HG03159 (cell line): ENCODE data around the gene MAP1B.

Source experiments
- ATAC-seq: cut with Tn5 transposase; IDR thresholded peaks from one replicate; pipeline ENCODE4 v1.9.1; 2021; ENCODE audit warnings: mild to moderate bottlenecking, moderate library complexity; ENCODE audit not compliant: unreplicated experiment

Gene MAP1B

DNA sequence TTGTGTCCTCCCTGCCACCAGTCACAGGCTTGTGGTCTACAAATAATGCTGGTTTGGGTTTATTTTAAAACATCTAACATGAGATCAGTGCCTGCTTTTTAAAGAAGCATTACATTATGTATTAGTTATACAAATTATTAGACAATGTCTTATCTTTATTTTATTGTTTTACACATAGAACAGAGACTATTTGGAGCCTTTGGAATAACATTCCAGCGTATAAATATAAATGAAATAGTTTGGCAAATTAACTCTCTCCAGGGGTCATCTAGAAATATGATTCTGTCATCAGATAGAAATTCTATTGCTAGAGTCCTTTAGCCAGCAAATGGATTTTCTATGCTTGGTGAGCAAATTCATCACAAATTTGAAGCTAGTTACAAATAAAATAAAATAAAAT, 22.4 kb downstream of the MAP1B start:
- no peak for ATAC-seq

DNA sequence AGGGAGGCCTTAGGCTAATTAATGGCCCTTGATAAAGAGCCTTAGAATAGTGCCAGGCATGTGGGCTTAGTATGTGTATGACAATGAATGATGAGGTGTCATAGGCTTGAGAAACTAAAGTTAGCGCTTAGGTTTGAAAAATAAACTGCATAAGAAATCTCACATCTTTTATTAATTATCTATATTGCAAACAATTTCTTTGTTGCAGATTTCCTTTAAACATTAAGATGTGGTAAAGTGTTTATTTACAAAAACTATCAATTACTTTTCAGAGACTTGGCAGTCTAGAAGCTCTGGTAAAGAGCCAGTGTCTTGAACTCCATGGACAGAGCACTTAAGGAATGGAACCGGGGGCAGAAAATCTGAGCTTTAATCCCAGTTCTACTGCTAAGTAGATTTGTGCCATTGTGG, 23.1 kb downstream of the MAP1B start:
- no peak for ATAC-seq

DNA sequence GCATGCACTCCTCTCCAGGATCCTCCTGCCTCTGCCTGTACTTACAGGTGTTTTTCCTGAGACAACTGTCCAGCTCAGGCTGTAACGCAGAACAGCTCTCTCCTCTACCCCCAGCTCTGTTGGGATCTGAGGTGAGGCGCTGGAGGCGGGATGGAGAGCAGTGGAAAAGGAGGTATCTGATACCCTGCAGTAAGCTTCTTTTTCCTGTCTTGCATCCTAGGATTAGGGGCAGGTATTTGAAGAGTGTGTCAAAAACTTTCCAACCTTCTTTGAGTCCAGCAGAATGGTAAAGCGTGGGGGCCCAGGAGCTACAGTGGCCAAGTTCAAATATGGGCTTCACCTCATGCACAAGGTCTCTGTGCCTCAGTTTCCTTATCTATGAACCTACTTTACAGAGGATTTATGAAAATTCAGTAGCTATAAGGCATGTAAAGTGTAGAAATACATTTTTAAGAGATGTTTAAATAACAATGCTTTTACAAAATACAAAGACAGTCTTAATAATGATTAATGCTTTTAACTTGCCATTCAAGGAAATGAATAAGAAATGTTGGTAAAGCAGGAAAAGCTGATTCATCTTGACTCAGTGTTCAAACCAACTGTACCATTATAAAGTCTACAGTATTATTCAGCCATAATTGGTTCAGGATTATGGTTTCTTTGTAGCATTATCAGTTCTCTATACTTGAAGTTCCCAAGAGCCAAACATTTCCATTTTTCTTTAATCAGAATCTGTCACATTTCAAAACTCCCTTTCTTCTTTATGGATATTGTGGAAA, 26.1 kb downstream of the MAP1B start:
- no peak for ATAC-seq

DNA sequence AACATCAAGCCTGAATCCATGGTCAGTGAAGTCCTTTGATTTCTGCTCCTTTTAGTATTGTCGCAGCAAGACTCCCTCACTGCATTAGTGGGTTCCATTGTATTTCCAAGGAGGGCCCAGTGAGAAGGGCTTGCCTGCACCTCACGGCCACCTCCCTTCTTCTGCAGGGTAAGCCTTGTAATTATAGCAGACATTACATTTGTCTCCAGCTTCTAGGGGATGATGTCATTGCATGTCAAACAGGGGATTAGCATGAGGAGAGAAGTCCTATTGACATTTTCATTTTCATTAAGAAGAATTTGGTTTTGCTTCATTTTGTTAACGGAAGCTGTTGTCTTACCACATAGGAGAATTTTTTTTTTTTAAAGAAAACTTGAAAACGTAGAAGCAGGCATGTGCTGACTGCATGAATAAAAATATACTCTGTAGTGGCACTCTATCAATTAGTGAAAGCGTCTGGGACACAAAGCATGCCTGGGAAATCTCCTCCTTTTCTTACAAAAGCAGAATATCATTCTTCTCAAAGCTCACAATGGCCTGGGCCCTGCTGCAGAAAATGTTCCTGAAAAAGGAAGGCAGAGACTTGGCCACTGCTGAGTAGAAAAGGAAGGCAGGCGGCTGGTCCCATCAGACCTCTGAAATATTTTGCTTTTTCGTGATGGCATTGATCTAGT, 27.1 kb downstream of the MAP1B start:
- ATAC-seq, result no peak

DNA sequence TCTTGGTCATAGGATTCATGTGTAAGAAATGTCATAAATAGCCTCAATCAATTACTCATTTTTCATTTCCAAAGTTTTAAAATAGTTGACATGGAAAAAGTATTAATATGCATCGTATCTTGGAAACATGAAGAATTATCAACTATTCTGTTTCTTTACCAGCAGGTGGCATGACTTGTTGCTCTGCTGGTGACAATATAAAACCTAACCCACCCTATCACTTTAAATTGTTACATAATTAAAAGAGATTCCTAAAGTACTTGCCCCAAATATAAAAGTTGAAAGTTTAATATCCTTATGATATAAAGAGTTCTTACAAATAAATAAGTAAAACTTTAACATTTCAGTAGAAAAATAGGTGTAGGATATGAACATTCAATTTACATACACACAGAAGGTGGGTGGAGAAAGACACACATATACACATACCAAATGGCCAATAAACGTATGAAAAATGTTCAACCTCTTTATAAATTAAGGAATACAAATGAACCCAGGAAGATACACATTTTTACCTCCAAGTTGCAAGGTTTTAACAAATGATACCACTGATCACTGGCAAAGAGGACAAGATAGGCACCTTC, 30.6 kb downstream of the MAP1B start:
- no peak for ATAC-seq

DNA sequence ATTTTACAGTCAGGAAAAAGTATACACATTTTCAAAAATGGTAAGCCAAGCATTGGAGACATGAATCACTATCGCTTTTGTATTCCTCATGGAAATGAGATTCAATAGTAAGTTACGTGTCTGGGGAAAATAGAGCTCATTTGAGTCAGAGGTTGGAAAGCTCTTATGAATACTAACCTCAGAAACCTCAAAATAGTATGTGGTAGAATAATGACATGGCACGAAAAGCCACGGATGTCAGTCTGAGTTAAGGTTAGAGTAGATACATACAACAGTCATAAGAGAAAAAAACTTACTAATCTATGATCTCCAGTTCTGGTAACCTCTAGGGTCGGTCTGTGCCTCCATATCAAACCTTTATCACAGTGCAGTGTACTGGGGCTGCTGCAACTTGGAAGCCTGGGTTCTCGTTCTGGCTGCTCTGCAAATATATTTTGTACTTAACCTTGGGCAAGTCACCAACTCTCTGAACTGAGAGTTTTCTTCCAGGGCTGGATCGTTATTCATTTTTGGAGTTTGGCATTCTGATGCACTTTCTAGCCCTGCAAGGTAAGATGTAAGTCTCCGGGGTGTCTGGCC, 31.8 kb downstream of the MAP1B start:
- ATAC-seq, result no peak

DNA sequence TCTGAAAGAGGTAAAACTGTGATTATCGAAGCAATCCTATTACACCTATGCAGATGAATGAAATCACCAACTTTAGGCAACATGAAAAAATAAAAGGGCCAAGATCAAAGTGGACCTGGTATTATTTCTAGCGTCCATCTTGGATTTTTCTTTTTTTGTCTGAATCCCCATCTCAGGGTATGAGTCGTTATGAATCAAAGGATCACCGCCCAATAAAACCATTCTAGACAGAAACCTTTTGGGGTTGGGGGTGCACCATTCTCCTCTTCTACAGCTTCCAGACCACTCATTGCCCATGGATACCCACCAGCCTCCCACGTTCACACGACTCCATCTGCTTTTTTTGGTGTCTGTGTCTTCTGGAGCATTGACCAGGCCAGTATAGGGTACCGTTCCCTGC, 33.4 kb downstream of the MAP1B start:
- ATAC-seq, result no peak

DNA sequence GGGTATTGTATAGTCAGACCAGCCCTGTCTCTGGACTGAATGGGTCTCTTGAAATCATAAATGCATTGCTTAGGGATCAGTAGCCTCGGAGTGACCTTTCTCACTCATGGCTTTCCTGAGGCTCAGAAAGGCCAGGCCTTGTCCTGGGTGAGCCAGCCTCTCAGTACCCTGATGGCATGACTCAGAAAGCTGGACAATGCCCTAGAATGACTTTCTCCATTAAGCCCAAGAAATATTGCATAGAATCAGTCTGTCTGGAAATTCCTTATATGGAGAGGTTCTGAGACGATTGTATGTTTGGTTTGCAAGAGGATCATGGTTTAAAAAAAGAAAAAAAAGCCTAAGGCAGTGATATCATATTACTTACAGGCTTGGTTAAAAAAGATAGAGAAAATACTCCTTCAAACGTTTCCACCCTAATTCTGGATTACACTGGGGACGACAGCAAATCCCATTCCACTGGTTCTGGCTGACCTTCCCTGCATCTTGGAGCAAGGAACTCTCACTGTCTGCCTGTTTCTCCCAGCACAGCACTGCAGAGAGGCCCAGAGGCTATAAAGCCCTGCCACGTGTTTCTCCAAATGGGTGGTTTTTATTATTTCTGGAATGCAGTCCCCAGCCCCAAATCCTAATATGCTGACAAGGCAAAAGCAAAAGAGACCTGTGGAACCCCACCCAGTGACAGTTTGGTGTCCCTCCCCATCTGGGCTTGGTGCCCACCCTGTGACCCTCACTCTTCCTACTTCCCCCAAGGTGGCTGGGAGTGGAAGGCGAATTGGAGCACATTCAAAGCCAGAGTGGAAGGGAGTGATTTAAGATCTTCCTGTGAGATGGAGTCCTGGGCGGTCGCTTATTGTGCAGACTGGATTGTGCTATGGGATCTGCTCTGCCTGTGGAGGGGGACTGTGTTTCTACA, 34.4 kb downstream of the MAP1B start:
- ATAC-seq, result no peak

DNA sequence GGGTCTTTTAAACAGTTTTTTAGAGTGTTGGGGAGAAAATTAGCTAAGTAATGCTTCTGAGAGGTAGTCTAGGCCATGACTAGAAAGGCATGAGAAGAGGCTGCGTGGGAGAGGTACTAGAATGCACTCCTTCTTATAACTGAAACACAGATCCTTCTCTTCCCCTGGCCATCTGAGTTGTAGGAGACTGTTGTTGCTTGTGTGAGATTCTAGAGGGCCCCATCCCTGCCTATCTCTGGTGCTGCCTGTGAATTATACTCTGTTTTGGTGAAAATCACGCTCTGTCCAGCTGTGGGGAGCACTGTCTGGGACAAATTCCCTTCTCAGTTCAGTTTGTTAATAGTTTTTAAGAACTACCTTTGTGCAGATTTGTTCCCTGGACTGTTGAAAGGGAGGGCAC, 37.5 kb downstream of the MAP1B start:
- ATAC-seq, result no peak

DNA sequence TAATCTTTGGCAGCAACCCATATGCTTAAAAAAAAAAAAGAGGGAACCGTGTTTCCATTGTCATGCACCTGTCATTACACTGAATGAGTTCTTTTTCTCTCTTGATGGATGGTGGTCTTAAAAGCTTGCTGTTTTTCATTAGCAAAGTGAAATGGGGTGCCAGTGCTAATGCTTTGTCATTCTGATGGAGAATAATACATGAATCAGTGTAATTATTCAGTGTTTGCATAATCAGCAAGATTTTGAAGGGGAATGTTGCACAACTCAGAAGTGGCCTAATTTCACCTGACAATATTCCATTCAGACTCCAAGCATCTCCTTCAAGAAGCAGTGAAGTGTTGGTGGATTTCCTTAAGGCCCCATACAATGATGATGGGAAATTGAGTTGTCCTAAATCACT, 38.1 kb downstream of the MAP1B start:
- ATAC-seq, result no peak

DNA sequence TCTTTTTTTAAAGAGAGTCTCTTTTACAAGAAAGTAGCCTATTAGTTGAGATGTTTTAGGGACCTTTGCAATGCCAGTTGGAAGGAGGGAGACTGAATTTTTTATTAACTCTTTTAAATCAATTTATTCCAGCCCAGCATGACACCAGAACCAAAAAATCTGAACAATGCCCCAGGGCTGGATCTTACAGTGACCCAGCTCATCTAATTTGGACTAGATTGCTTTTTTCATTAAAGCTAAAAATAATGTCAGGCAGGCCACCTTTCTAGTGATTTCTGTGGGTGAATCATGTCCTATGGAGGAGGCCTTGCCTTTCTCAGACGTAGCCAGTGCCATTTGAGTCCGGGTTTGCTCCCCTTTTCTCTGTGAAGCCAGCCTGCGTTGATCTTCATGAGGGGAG, 38.8 kb downstream of the MAP1B start:
- ATAC-seq, result no peak

DNA sequence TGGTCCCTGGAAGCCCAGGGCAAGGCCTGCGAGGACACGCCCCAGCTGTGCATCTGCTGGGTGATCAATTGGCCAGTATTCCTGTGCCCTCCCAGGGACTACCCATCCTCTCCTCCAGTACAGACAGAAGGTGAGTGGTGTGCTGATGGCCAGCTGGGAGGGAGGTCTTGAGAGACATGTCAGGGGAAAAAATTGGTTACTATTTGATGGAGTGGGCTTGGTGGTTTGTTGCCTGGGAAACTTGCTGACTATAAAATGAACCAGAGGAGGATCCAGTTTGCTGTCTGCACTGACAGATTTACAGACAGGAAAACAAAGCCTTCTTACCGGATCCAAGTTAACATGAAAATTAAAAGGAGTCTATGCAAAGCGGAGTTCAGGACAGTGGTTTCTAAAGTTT, 40.3 kb downstream of the MAP1B start:
- no peak for ATAC-seq

DNA sequence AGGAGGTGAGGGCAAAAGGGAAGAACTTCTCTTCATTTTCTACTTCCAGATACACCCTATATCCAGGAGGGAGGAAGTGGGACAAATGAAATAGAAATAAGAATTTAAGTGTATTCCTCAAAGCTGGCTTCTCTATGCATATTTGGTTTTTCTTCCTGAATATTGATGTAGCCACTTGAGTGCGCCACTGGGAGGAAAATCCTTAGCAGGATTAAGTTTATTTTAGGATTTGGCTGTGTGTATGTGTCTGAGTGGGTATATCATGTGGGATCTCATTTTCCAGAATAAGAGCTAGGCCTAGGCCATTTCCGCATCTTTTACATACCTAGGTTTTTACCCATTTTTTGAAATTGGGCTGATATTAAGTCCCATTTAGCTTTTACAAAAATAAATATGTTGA, 42.5 kb downstream of the MAP1B start:
- no peak for ATAC-seq

DNA sequence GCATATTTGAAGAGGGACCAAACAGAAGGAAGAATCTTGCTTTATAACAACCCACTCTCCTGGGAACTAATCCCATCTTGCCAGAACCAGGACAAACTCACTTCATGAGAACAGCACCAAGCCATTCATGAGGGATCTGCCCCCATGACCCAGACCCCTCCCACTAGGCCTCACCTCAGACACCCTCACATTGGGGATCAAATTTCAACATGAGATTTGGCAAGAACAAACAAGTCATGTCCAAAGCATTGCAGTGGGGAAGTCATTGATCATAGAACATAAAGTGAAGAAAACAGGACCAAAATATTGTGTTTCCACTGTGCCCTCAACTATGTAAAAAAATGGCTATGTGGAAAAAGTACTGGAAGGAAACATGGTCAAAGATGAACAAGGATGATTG, 43.9 kb downstream of the MAP1B start:
- no peak for ATAC-seq

DNA sequence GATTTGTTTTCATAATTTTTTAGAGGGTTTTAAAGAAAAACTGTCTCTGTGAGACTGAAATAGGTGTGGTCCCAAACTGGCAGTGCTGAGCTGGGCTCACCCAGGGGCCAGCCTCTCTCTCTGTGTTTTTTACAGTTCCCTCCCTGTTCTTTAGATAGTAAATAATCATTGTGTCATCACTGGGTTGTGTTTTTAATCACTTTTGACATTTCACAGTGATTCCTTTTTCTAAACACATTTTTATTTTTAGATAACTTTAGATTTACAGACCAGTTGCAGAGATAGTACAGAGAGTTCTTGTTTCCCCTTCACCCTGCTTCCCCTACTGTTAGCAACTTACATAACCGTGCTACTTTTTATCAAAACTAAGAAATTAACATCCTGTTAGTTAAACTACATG, 44.4 kb downstream of the MAP1B start:
- no peak for ATAC-seq

DNA sequence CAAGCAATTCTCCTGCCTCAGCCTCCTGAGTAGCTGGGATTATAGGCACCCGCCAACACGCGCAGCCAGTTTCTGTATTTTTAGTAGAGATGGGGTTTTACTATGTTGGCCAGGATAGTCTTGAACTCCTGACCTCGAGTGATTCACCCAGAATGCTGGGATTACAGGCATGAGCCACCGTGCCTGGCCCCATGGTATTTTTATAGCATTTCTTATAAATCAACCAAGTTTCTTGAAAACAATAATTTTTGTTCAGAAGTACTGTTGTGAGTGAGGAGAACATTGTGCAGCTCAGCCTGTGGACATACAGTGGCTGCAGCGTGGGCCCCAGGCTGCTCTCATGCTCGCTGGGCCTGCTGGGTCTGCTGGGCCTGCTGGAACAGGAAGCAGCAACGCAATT, 45.3 kb downstream of the MAP1B start:
- no peak for ATAC-seq

DNA sequence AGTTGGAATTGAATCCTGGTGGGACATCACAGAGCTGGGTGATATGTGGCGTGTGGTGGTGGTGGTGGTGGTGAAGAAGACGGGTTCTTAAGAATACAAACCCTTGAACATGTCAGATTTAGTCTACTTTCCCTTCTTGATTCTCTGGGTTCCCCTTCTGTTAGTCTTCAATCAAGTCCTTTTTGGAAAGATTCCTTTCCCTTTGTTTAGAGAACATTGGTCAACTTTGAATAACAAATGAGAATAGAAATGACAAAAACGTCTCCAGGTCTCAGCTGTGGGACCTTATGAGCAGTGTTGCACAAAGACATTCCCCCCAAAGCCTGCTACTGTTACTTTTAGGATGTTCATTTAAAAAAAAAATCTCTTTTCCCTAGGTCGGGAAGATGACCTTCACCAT, 46.3 kb downstream of the MAP1B start:
- no peak for ATAC-seq

DNA sequence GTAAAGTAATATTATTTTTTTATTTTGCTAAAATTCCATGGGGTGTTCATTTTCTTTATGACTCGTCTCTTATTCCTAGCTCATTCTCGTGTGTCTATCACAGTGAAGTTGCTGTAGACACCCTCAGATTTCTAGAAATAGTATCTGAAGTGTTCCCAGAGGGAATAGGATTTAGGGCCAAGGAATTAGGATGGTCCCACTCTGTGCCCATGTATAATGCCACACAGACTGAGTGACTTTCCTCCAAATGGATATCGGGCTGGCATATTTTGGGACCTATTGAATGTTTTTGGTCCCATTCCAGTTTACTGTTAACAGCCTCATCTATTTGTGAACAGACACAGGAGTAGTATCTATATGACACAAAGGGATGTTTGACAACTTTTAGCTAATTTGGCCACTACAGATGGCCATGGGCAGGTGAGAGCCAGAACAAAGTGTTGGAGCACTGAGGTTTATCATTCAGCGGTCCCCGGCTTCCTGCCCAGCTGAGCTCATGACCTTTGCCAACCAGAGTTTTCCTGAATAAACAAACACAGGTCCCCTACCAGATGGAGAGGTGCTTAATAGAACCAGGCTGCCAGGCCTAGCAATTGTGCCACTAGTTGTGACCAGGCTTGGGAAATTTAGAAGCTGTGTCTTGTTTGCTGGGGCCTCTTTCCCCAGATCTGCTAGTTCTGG, 46.9 kb downstream of the MAP1B start:
- no peak for ATAC-seq

DNA sequence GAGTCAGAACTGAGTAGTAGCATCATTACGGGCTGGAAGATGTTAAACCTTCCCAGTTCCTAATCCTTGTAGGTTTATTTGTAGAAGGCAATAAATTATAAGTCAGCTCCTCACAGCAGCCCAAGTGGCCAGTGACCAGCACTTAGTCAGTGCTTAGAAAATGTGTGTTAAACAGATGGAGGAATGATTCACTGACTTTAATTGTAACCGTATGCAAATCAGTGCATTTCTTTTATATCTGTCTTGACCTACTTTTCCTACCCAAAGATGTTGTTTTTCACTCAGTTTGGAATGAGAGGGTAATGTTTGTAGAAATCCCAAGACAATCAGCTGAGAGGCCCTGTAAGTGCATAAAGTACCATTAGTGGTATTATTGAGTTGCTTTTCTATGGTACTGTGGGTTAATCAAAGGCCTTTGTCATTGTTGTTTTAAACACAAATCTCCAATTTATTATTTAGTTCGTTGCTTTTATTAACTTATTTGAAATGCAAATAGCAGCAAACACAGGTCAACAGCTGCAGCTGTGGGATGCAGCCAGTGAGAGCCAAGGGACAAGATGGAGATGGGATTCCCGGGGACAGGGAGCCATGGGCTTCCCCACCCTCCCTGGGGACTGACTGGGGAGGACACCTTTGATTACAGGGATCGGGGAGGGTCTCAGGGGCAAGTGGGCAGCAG, 49.8 kb downstream of the MAP1B start:
- ATAC-seq, result no peak

DNA sequence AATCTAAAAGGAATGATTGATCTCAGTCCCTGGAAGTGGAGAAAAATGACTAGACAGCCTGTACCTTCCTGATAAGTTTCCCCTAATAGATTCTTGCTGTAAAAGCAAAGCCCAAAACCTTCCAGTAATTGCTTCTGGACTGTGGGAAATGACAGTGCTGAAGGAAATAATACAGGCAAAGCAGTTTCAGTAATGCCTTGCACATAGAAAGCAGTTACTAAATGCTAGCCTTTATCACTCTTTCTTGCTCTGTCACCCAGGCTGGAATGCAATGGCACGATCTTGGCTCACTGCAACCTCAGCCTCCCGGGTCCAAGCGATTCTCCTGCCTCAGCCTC, 50.3 kb downstream of the MAP1B start:
- no peak for ATAC-seq
